Chondrocyte (in vitro differentiated cells): ENCODE data around the gene KLHL24. TPM values are rescaled to one million over a fixed set of nuclear protein-coding genes. Genes with fewer than 3 reads are reported as not detected.
"Not testable (repeated sequence)": the region's sequence is repeated elsewhere in the genome, so short reads cannot be mapped to it uniquely, and the experiment has no call there.

ENCODE experiments used
- DNase-seq: peaks from one replicate; pipeline ENCODE4 v3.0.0; 2021; ENCODE audit warnings: mixed read lengths, low spot score
- H3K27ac Mint-ChIP-seq: one replicate; pipeline ENCODE4 v1.8.0; 2021; ENCODE audit warnings: mild to moderate bottlenecking, moderate library complexity, mixed read lengths; ENCODE audit not compliant: unreplicated experiment
- H3K27me3 Mint-ChIP-seq: 2 replicates; pipeline ENCODE4 v1.8.0; 2021; ENCODE audit warnings: low read depth, mixed read lengths
- H3K36me3 Mint-ChIP-seq: 2 replicates; pipeline ENCODE4 v1.8.0; 2021; ENCODE audit warnings: low read depth, mixed read lengths
- H3K4me1 Mint-ChIP-seq: 2 replicates; pipeline ENCODE4 v1.8.0; 2021; ENCODE audit warnings: low read depth, mild to moderate bottlenecking, mixed read lengths
- H3K4me3 Mint-ChIP-seq: one replicate; pipeline ENCODE4 v1.8.0; 2021; ENCODE audit warnings: mild to moderate bottlenecking, moderate library complexity, mixed read lengths; ENCODE audit not compliant: unreplicated experiment
- H3K9me3 Mint-ChIP-seq: 2 replicates; pipeline ENCODE4 v1.8.0; 2021; ENCODE audit warnings: low read depth, mixed read lengths
- total RNA-seq: library from RNA; stranded (reverse); gene quantifications from 3 replicates; pipeline ENCODE4 v1.2.1, GENCODE V29; 2021
- TF ChIP-seq, protein P1 (sequence below): fragments of 200-600 bp; sonication (generic); IDR thresholded peaks from 2 replicates; pipeline ENCODE4 v1.5.0; 2021; ENCODE audit warnings: antibody characterized with exemption, mild to moderate bottlenecking, moderate library complexity

The KLHL24 gene
- total RNA-seq, 1 donor from 2014 or later: 55.7 TPM

DNA sequence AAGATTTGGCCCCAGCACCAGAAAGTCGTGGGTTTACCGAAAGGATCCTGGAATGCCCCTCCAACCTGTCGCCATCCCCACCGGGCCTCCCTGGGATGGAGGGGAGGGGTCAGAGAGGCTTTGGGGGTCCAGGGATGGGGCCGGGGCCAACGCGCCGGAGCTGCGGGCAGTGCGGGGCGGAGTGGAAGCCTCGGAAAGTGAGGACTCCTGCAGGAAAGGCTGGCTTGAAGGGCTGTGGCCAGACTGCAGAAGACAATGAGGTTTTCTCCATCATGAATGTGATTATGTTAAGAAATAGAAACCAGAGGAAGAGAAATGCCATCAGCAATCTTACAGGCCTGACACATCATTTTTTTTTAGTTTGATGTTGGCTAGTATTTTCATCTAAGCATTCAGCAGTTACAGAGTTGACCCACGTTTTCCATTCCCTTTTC is 62.9 kb downstream of the KLHL24 start:
- TF ChIP-seq, protein P1, sequence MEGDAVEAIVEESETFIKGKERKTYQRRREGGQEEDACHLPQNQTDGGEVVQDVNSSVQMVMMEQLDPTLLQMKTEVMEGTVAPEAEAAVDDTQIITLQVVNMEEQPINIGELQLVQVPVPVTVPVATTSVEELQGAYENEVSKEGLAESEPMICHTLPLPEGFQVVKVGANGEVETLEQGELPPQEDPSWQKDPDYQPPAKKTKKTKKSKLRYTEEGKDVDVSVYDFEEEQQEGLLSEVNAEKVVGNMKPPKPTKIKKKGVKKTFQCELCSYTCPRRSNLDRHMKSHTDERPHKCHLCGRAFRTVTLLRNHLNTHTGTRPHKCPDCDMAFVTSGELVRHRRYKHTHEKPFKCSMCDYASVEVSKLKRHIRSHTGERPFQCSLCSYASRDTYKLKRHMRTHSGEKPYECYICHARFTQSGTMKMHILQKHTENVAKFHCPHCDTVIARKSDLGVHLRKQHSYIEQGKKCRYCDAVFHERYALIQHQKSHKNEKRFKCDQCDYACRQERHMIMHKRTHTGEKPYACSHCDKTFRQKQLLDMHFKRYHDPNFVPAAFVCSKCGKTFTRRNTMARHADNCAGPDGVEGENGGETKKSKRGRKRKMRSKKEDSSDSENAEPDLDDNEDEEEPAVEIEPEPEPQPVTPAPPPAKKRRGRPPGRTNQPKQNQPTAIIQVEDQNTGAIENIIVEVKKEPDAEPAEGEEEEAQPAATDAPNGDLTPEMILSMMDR: no peak
- peaks cover 46% of the 10 kb centered on the region for H3K4me1 Mint-ChIP-seq
- H3K36me3 Mint-ChIP-seq: peaks cover 4% of the 10 kb centered on the region
- no peak for DNase-seq
- H3K27ac Mint-ChIP-seq: peak overlapping the region; percentile 92
- no peaks in the 10 kb centered on the region for H3K9me3 Mint-ChIP-seq
- peak overlapping the region; percentile 83 for H3K4me3 Mint-ChIP-seq
- no peaks in the 10 kb centered on the region for H3K27me3 Mint-ChIP-seq

DNA sequence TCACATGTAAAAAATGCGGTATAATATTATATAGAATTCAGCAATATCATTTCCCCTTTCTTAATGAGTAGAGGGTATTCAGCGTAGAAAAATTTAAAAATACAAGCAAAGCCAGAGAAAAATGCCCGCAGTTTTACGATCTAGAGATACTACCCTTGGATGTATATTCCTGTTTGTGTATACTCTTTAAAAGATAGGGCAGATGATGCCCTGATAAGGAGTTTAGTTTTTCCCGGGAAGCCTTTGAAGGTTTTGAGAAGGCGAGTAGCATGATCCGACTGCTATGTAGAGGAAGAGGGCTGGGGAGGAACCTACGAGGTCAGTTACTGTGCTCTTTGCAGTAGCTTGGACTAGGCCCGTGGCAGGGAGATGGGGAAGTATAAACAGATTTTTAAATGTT is 63.3 kb downstream of the KLHL24 start:
- Mint-ChIP-seq H3K27me3 (no peaks in the 10 kb centered on the region), H3K4me3 (peak overlapping the region; percentile 83), H3K27ac (peak overlapping the region; percentile 92), H3K9me3 (no peaks in the 10 kb centered on the region), H3K4me1 (peaks cover 50% of the 10 kb centered on the region), H3K36me3 (peaks cover 4% of the 10 kb centered on the region)
- no peak for DNase-seq
- TF ChIP-seq, protein P1: no peak

DNA sequence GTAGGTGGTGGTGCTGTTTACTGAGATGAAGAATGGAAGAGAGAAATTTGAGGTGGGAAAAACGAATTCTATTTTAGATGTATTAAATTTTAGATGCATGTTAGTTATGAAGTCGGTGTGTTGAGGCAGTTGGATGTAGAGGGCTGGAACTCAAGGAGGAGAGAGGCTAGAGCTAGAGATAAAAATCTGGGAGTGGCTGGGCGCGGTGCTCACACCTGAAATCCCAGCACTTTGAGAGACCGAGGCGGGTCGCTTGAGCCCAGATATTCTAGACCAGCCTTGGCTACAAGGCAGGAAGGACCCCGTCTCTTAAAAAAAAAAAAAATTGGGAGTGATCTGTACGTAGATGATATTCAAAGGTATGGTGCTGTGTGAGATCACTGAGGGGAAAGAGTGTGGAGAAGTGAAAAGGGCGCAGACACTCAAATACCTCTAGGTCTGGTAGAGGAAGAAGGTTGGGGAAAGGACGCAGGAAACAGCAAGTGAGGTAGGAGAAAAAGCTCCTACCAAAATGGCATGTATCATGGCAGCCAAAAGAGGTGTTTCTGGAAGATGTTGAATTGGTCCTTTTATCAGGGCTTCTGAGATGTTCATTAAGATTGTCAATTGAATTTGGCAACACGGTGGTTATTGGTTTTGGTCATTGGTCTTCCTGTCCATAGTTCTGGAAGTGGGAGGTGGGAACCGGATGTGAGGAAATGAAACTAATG is 64.0 kb downstream of the KLHL24 start:
- H3K4me3 Mint-ChIP-seq: peak overlapping the region; percentile 83
- no peaks in the 10 kb centered on the region for H3K27me3 Mint-ChIP-seq
- TF ChIP-seq, protein P1: no peak
- H3K36me3 Mint-ChIP-seq: peaks cover 4% of the 10 kb centered on the region
- peak overlapping the region; percentile 92 for H3K27ac Mint-ChIP-seq
- no peak for DNase-seq
- H3K9me3 Mint-ChIP-seq: no peaks in the 10 kb centered on the region
- H3K4me1 Mint-ChIP-seq: peaks cover 51% of the 10 kb centered on the region

DNA sequence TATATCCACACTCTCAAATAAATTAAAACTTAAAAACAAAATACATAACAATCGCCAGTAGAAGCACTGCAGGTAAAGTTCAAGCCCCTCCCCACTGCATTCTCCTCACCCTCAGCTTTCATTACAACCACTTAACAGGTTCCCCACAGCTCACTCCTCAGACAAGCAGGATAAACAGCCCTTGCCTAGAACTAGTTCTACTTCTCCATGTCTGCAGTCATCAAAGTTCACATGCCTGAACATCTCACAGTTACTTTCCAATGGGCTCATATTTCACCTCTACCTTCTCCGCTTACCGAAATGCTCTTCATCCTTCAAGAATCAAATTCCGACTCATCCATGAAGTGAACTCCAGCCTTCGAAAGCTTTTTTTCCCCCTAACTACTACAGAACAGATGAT is 66.3 kb downstream of the KLHL24 start:
- H3K9me3 Mint-ChIP-seq: no peaks in the 10 kb centered on the region
- H3K27me3 Mint-ChIP-seq: no peaks in the 10 kb centered on the region
- TF ChIP-seq, protein P1: no peak
- no peak for DNase-seq
- peak overlapping the region; percentile 70 for H3K27ac Mint-ChIP-seq
- peaks cover 63% of the 10 kb centered on the region for H3K4me1 Mint-ChIP-seq
- no peak overlapping the region for H3K4me3 Mint-ChIP-seq
- H3K36me3 Mint-ChIP-seq: peaks cover 4% of the 10 kb centered on the region

DNA sequence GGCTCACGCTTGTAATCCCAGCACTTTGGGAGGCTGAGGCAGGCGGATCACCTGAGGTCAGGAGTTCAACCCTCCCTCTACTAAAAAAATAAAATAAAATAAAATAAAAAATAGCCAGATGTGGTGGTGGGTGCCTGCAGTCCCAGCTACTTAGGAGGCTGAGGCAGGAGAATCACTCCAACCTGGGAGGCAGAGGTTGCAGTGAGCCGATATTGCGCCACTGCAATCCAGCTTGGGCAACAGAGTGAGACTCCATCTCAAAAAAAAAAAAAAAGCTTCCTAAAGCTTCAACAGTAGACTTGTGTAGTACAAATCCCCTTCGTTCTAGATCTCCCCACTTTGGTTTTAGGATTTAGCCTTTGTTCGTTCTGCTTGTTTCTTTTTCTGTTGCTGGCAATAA is 68.5 kb downstream of the KLHL24 start:
- H3K4me1 Mint-ChIP-seq: peaks cover 59% of the 10 kb centered on the region
- H3K9me3 Mint-ChIP-seq, DNase-seq, H3K36me3 Mint-ChIP-seq, H3K27me3 Mint-ChIP-seq, H3K4me3 Mint-ChIP-seq, H3K27ac Mint-ChIP-seq: not testable (repeated sequence)

DNA sequence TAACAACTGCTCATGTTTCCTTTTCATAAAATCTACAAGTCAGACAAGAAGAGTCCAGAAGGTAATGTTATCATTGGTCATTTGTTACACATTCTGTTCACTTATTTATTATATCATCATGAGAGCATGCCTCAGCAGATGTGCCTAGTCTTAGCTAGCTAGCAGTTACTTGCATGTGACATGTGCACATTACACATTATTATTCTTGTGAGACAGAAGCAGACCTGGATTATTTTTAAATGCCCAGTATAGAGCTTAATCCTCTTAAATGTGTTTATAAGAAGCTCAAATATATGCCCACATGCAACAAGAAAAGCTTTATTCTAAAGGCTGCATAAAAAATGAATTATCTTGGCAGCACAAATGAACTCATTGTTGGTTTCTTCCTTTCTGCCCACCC is 74.8 kb downstream of the KLHL24 start:
- H3K27me3 Mint-ChIP-seq: no peaks in the 10 kb centered on the region
- H3K4me3 Mint-ChIP-seq: no peak overlapping the region

More for the DNA sequence above, 74.8 kb downstream of the KLHL24 start:
- H3K4me1 Mint-ChIP-seq: peaks cover 26% of the 10 kb centered on the region
- TF ChIP-seq, protein P1: no peak
- no peaks in the 10 kb centered on the region for H3K36me3 Mint-ChIP-seq
- DNase-seq: no peak
- H3K9me3 Mint-ChIP-seq: no peaks in the 10 kb centered on the region
- peak overlapping the region; percentile 37 for H3K27ac Mint-ChIP-seq
